GM18499 (cell line): ENCODE measurements around the gene SLC14A1.

ENCODE experiments used
- ATAC-seq: cut with Tn5 transposase; IDR thresholded peaks from one replicate; pipeline ENCODE4 v1.9.1; 2021; ENCODE audit warnings: moderate number of reproducible peaks; ENCODE audit not compliant: insufficient read depth, unreplicated experiment

The SLC14A1 gene

GRCh38 chr18:45723567-45724355 is at the start of gene SLC14A1:
Gene SLC14A1, plus strand, starts transcription at chr18:45724181. Its CDS starts 6,140 bp downstream, at chr18:45730321.
- no peak for ATAC-seq

GRCh38 chr18:45677276-45677807 is 46.6 kb upstream of the SLC14A1 start:
- no peak for ATAC-seq

DNA sequence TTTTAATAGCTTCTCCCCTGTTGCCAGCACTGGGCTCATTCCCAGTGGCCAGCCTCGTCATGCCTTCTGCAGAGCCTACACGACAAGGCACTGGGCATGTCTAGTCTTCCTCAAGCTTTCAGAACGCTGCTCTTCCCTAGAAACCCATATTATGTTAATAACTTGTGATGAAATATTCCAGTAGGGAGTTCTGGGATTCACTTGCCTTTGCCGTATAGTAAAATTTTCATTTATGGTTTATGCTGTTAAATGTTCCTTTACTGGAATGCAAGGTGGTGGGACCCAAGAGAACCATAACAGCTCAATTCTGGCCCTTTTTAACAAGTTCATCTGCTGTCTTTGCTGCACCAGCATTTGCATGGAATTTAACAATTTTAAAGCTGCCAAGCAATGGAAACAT is 45.5 kb upstream of the SLC14A1 start:
- ATAC-seq, result no peak

- ATAC-seq, result no peak
Observed at GRCh38 chr18:45678850-45679249, 45.1 kb upstream of the SLC14A1 start.

- ATAC-seq, result no peak
Observed at GRCh38 chr18:45680066-45680690, 43.8 kb upstream of the SLC14A1 start.

- ATAC-seq, result no peak
Observed at GRCh38 chr18:45682181-45682580, 41.8 kb upstream of the SLC14A1 start.

DNA sequence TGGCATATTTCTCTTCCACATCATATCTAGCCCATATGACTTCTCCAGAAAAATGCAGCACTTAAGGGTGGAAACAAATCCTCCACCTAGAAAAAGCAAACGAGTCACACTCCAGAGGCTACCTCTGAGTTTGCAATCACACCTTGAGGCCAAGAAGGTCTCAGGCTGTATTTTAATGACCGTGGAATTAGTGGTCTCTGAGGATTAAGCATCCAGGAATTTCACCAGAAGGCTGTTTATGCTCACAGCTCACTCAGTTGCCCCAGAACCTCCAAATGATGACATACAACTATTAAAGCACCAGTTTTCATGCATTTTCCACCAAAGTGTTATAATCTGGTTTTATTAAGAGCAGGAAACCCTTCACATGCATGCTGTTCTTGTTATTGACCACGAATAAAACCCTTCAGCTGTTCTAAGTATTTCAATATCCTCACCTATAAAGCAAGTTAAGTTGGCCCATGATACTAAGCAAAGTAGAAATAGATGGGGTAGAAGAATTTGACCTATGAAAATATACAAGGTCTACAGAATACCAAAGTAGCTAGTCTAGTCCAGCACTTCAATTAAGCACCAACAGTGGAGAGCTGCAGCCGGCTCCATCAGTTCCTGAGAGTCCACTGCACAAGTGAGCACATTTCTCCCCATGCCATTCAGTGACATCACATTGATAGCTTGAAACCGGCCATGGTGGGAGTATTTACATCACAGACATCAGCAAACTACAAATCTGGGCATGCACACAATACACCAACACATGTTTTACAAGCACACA is 39.5 kb upstream of the SLC14A1 start:
- no peak for ATAC-seq

DNA sequence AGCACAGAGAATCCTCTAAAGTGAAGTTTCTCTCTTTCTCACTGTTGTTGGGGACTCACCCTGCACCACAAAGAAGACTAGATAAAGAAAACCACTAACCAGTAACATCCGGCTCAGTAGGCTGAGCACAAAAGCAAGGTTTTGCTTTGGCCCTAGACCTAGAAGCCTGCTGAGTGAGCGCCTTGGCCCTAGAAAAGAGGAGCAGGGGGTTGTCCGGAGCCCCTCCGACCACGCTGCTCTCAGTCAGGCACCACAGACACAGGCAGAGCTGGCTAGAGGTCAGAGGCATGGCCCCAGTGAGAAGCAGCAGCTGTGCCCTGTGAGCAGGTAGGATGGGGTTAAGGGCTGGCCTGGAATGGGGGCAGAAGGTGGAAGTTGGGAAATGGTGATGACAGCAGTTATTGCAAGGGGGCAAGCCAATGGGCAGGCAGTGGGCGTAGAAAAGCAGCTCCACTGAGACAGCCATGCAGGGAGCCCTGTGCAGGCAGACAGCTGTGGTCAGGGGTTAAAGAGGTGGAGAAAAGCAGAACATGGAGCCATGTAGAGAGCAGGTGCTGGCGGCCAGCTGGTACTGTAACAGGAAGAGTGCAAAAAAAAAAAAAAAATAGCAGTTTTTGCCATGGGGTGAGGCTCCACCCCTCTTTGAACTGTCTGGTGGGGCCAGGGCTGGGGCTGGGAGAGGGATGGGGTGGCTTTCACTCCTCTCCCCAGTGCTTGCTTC is 36.9 kb upstream of the SLC14A1 start:
- peak; percentile 82 for ATAC-seq

GRCh38 chr18:45687621-45688020 is 36.4 kb upstream of the SLC14A1 start:
- peak; percentile 27 for ATAC-seq

DNA sequence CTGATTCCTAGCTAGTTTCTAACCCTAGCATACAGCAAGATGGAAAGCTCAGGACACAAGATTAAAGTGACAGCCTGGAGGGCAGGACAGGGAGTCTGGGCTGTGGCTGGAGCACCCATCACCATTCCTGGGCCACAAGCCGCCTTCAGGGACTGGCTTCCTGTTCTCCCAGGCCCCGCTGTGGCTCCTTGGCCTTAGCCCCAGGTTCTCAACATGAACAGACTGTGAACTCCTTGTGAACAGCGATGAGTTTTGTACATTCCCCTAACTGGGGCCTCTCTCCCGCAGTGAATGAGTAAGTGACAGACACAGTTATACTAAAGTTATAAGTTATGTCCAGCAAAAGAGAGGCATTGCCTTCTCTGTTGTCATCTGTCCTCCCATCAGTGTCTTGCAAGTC is 35.9 kb upstream of the SLC14A1 start:
- ATAC-seq, result no peak

- ATAC-seq, result no peak
Observed at GRCh38 chr18:45688833-45689232, 35.1 kb upstream of the SLC14A1 start.

DNA sequence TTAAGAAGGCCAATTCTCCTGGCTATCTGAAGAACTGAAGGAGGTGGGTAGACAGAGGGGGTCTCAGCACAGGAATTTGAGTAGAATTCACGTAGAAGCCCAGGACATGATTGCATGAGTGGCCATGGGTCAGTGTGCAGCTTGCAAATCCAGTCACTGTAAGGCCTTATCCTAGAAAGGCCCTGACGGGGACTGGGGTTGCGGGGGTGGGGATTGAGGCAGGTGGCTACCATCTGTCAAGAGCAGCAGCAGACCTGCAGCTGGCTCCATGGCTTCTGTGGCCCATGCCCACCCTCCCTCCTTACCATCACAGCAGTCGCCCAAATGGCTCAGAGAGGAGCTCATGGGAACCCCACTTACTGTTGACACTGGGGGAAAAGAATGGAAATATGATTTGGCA is 34.6 kb upstream of the SLC14A1 start:
- ATAC-seq, result no peak

DNA sequence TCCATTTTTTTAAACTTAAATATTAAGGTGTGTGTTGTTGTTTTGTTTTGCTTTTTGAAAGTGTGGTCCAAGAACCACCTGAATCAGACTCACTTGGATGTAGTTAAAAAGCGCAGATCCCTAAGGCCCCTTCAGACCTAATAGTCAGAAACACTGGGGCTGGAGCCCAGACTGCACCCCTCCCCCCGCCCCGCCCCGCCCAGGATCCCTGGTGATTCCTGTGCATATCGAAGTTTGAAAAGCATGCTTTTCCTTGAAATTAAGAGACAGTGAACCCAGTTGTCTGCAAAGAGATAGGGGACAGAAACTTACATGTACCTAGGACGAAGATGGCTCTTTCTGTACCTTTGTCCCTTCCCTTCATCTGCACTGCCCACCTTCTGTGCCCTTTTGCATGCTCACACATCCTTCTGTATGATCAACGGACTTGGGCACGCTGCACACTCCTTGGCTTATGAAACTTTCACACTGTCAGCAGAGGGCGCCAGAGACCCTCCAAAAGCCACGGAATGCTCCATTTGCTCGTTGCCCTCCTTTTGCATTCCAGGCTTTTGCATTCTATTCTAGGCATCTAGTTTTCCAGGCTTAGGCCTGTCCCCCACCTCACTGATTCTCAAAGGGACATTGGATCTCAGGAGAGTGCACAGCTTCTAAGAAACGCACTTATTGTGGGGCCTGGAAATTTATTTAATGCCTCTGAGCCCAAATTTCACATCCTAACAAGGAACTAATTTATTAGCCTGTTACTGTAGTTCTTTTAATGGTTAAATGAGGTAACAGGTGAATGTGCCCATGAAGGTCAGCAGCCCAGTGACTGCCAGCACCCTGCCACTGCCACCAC is 32.8 kb upstream of the SLC14A1 start:
- no peak for ATAC-seq

- ATAC-seq, result no peak
Observed at GRCh38 chr18:45691816-45692179, 32.2 kb upstream of the SLC14A1 start.

GRCh38 chr18:45702708-45703265 is 21.2 kb upstream of the SLC14A1 start:
- no peak for ATAC-seq

DNA sequence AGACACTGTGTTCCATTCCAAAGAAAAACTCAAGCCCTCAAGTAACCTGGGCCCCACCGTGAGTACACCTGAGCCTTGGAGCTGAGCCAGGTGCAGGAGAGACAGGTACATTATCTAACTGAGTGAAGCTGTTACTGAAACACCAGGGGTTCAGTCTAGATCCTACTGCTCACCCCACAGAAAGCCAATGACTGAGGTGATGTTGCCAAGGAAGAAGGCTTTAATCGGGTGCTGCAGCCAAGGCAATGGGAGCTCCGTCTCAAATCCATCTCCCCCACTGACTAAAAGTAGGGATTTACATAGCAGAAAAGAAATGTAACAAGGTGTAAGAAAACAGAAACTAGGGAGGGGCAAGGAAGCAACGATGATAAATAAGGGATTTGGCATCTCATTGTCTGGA is 15.2 kb upstream of the SLC14A1 start:
- ATAC-seq, result no peak

DNA sequence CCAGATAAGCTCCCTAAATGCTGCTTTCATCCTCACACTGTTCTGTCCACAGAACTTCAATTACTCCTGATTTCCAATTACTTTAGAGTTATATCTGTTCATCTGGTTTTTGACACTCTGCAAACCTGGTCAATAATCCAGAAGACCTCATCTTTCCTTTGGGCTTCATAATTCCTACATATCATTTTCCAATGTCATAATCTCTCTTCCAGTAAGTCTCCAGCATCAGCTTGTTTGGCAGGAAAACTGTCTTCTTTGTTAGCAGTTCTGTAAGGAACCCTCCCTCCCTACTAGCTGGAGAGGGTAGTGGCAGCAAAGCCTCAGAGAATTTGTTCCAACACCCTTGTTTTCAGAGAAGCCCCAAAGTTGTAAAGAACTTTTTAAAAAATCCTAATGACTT is 11.9 kb upstream of the SLC14A1 start:
- no peak for ATAC-seq

- ATAC-seq, result no peak
Observed at GRCh38 chr18:45713239-45713638, 10.7 kb upstream of the SLC14A1 start.

GRCh38 chr18:45715212-45715780 is 8.7 kb upstream of the SLC14A1 start:
- ATAC-seq, result no peak
